B cell (primary cell): ENCODE results near the gene UCP2. TPM values are rescaled to one million over a fixed set of nuclear protein-coding genes. Genes with fewer than 3 reads are reported as not detected.

Experiments
- ATAC-seq: fragments of 200-7000 bp; cut with Tn5 transposase; one replicate; pipeline ENCODE4 v1.10.0; 2021; ENCODE audit warnings: low read depth, mild to moderate bottlenecking, moderate number of reproducible peaks, moderate library complexity
- CTCF ChIA-PET: fragments of 350-600 bp; sonication (Branson Sonifier 250); formaldehyde crosslinking; loops from one replicate; lab custom pipeline; 2021; ENCODE audit warnings: antibody characterized with exemption, inconsistent platforms; lab: Charles Lee
- POLR2A ChIA-PET: fragments of 350-600 bp; sonication (Branson Sonifier 250); formaldehyde crosslinking; loops from one replicate; lab custom pipeline; 2021; ENCODE audit warnings: antibody characterized with exemption; lab: Charles Lee
- DNase-seq: peaks from one replicate; pipeline ENCODE4 v3.0.0; 2013
- H2AFZ ChIP-seq: 2 replicates; pipeline ENCODE4 v1.6.1; 2012; ENCODE audit warnings: mild to moderate bottlenecking, low read depth, low read length; ENCODE audit not compliant: insufficient read depth, poor library complexity, severe bottlenecking
- H3K27ac ChIP-seq, 2 donors: 1 replicate in 1 of 2; 2 replicates in 1 of 2; pipeline ENCODE4 v1.5.1; 2012 to 2013; ENCODE audit warnings: low read length in 2 of 2, mild to moderate bottlenecking in 2 of 2, moderate library complexity in 1 of 2
- H3K27me3 ChIP-seq, 4 experiments: fragments of 200-600 bp in 1 of 4; sonication (generic) in 1 of 4; replicated peaks in 1 of 4; 1 replicate in 2 of 4; 2 replicates in 2 of 4; pipeline versions ENCODE4 v1.6.1 to v1.7.0; 2013 to 2016; ENCODE audit warnings: low read length in 3 of 4, mild to moderate bottlenecking in 2 of 4, mixed read lengths in 1 of 4, moderate library complexity in 1 of 4; ENCODE audit not compliant: insufficient read depth in 4 of 4, control insufficient read depth in 3 of 4; ENCODE audit errors: control extremely low read depth in 1 of 4
- H3K36me3 ChIP-seq, 2 experiments: replicated peaks in 1 of 2; 1 replicate in 1 of 2; 2 replicates in 1 of 2; pipeline versions ENCODE4 v1.6.1 to v1.7.1; 2013; ENCODE audit warnings: low read length in 1 of 2; ENCODE audit not compliant: insufficient read depth in 2 of 2, control insufficient read depth in 1 of 2; ENCODE audit errors: control extremely low read depth in 1 of 2, extremely low read depth in 1 of 2
- H3K4me1 ChIP-seq, 2 donors: fragments of 200-600 bp in 1 of 2; sonication (generic) in 1 of 2; 1 replicate in 1 of 2; 2 replicates in 1 of 2; pipeline versions ENCODE4 v1.5.1 to v1.6.1; 2013 to 2017; ENCODE audit warnings: low read length in 2 of 2; ENCODE audit not compliant: control insufficient read depth in 2 of 2, insufficient read depth in 2 of 2
- H3K4me2 ChIP-seq: replicated peaks from 2 replicates; pipeline ENCODE3; 2012; ENCODE audit warnings: mild to moderate bottlenecking, low read depth, low read length; ENCODE audit not compliant: poor library complexity, severe bottlenecking
- H3K4me3 ChIP-seq, 5 experiments: fragments of 200-600 bp in 1 of 5; sonication (generic) in 1 of 5; 1 replicate in 3 of 5; 2 replicates in 2 of 5; pipeline versions ENCODE4 v1.5.1 to v1.7.0; 2011 to 2016; ENCODE audit warnings: low read length in 4 of 5, mild to moderate bottlenecking in 4 of 5, low read depth in 2 of 5, control low read depth in 1 of 5, moderate library complexity in 1 of 5; ENCODE audit not compliant: insufficient read depth in 1 of 5; ENCODE audit errors: control extremely low read depth in 1 of 5, extremely low read depth in 1 of 5
- H3K79me2 ChIP-seq: fragments of 200-600 bp; sonication (generic); one replicate; pipeline ENCODE4 v1.6.0; 2016; ENCODE audit warnings: low read length; ENCODE audit not compliant: control insufficient read depth, insufficient read depth
- H3K9ac ChIP-seq: fragments of 200-600 bp; sonication (generic); 2 replicates; pipeline ENCODE4 v1.6.1; 2017; ENCODE audit warnings: mild to moderate bottlenecking, low read length, moderate library complexity
- H3K9me3 ChIP-seq, 3 donors: one replicate each; pipeline versions ENCODE4 v1.6.1 to v1.7.1; 2013; ENCODE audit warnings: low read length in 2 of 3; ENCODE audit not compliant: control insufficient read depth in 2 of 3, insufficient read depth in 1 of 3; ENCODE audit errors: control extremely low read depth in 1 of 3
- H4K20me1 ChIP-seq: 2 replicates; pipeline ENCODE4 v1.6.0; 2012; ENCODE audit warnings: mild to moderate bottlenecking, low read length; ENCODE audit not compliant: insufficient read depth, control insufficient read depth, poor library complexity, severe bottlenecking
- H3K27ac Mint-ChIP-seq: one replicate; pipeline ENCODE4 v1.8.0; 2021; ENCODE audit warnings: mixed read lengths
- H3K27me3 Mint-ChIP-seq: one replicate; pipeline ENCODE4 v1.8.0; 2021; ENCODE audit warnings: mixed read lengths
- H3K4me1 Mint-ChIP-seq: one replicate; pipeline ENCODE4 v1.8.0; 2021; ENCODE audit warnings: mixed read lengths
- H3K4me3 Mint-ChIP-seq: one replicate; pipeline ENCODE4 v1.8.0; 2021; ENCODE audit warnings: mixed read lengths
- H3K9me3 Mint-ChIP-seq: one replicate; pipeline ENCODE4 v1.8.0; 2022; ENCODE audit warnings: mixed read lengths; ENCODE audit not compliant: insufficient read depth
- EZH2 ChIP-seq: IDR thresholded peaks from 2 replicates; pipeline ENCODE4 v1.6.1; 2012; ENCODE audit warnings: borderline replicate concordance, low read depth, mild to moderate bottlenecking, moderate library complexity, low read length; ENCODE audit not compliant: insufficient read depth, poor library complexity, severe bottlenecking
- WGBS: methylation state at CpG from one replicate; pipeline ENCODE4 v1.1.5; 2013; ENCODE audit warnings: missing lambda C conversion rate; ENCODE audit not compliant: insufficient coverage; 5-methylcytosine and 5-hydroxymethylcytosine counted together
- intact Hi-C: fragments of 100-400 bp; cut with micrococcal nuclease; formaldehyde crosslinking; loops from one replicate; pipeline ENCODE4 v1.10.0; 2022
- polyA plus RNA-seq: library from polyadenylated mRNA; depleted of rRNA; stranded (reverse); fragments of >200 nt; gene quantifications from 2 replicates; pipeline ENCODE4 v1.2.3, GENCODE V29; 2012
- total RNA-seq, 2 donors: library from RNA; stranded (reverse); fragments of 120-200 nt in 1 of 2; gene quantifications; 1 replicate in 1 of 2; 2 replicates in 1 of 2; pipeline versions ENCODE4 v1.2.3 to v1.2.4, GENCODE V29; 2013 to 2022
- TF ChIP-seq, protein P1 (sequence below): fragments of 200-600 bp; IDR thresholded peaks from one replicate; pipeline ENCODE4 v1.8.0; 2022; ENCODE audit warnings: antibody characterized with exemption, mild to moderate bottlenecking

Gene UCP2
- total and polyA plus RNA-seq, 2 donors (not counting 1 experiment from before 2014, with no cell fraction given), result 613 to 697 TPM

DNA sequence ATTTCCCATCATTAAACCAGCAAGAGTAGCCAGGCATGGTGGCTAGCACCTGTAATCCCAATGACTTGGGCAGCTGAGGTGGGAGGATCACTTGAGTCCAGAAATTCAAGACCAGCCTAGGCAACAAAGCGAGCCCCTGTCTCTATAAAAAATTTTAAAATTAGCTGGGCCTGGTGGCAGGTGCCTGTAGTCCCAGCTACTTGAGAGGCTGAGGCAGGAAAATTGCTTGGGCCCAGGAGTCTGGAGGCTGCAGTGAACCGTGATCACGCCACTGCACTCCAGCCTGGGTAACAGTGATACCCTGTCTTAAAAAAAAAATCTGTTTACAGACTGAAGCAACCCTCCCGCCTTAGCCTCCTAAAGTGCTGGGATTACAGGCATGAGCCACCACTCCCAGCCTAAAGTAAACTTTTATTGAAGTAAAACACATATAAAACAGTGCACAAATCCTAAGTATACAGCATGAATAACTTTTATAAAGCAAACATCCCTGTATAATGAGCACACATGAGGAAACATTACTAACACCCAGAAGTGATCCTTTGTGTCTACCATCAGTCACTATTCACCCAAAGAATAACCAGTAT is 13.6 kb upstream of the UCP2 start:
- intact Hi-C loops, result loop anchor here (5.0 to 10.0 kb wide), 2 partner anchors 36 to 1561 kb away; partner anchors contain the start of gene CLPB
- H3K27ac Mint-ChIP-seq, result peak overlapping the region; percentile 100

More for the DNA sequence above, 13.6 kb upstream of the UCP2 start:
- POLR2A ChIA-PET, result interaction anchor here (4.5 to 5.4 kb wide), 2 partner anchors 14 to 15 kb away, joined by 63 to 77 read pairs; partner anchors contain the start of gene UCP2
- WGBS, result 93% methylated on average over 3 of the region's 4 CpGs
- Histone ChIP-seq H3K4me3 (peak overlapping the region in 1 of 5 experiments; percentile 32), H3K4me2 (peak overlapping the region; percentile 69), H2AFZ (no peak overlapping the region), H3K27ac (peak overlapping the region; percentile 83 to 98), H4K20me1 (no peaks in the 10 kb centered on the region), H3K9ac (peak overlapping the region; percentile 65), H3K36me3 (no peaks in the 10 kb centered on the region), H3K27me3 (no peaks in the 10 kb centered on the region), H3K9me3 (peaks cover 0 to 4% (median 0%) of the 10 kb centered on the region in 3 donors), H3K79me2 (peaks cover 8% of the 10 kb centered on the region), H3K4me1 (peaks cover 85 to 86% of the 10 kb centered on the region in 2 donors)
- CTCF ChIA-PET, result interaction anchor here (1.7 to 7.3 kb wide), 3 partner anchors 9 to 36 kb away, joined by 8 to 63 read pairs (median 9); partner anchors contain the start of gene UCP2
- H3K9me3 Mint-ChIP-seq, result no peaks in the 10 kb centered on the region
- H3K4me1 Mint-ChIP-seq, result peaks cover 86% of the 10 kb centered on the region
- no peak for DNase-seq
- no peak for ATAC-seq
- TF ChIP-seq EZH2, result no peak
- TF ChIP-seq, protein P1, sequence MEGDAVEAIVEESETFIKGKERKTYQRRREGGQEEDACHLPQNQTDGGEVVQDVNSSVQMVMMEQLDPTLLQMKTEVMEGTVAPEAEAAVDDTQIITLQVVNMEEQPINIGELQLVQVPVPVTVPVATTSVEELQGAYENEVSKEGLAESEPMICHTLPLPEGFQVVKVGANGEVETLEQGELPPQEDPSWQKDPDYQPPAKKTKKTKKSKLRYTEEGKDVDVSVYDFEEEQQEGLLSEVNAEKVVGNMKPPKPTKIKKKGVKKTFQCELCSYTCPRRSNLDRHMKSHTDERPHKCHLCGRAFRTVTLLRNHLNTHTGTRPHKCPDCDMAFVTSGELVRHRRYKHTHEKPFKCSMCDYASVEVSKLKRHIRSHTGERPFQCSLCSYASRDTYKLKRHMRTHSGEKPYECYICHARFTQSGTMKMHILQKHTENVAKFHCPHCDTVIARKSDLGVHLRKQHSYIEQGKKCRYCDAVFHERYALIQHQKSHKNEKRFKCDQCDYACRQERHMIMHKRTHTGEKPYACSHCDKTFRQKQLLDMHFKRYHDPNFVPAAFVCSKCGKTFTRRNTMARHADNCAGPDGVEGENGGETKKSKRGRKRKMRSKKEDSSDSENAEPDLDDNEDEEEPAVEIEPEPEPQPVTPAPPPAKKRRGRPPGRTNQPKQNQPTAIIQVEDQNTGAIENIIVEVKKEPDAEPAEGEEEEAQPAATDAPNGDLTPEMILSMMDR, result no peak
- peak overlapping the region; percentile 77 for H3K4me3 Mint-ChIP-seq
- H3K27me3 Mint-ChIP-seq, result no peaks in the 10 kb centered on the region
